Spinal cord (tissue), 10 donors: ENCODE measurements around the gene SLC17A2. TPM values are rescaled to one million over a fixed set of nuclear protein-coding genes. Genes with fewer than 3 reads are reported as not detected.

Experiments
- DNase-seq, 6 donors: peaks; one replicate each; pipeline versions ENCODE4 v3.0.0 to v3.0.0-alpha.2; 2013 to 2015; ENCODE audit warnings: low spot score in 6 of 6, low read depth in 4 of 6
- H3K27ac ChIP-seq: one replicate; pipeline ENCODE4 v1.5.1; 2013; ENCODE audit warnings: low read depth, low read length, control low read depth
- H3K27me3 ChIP-seq: one replicate; pipeline ENCODE4 v1.6.1; 2013; ENCODE audit warnings: low read length; ENCODE audit not compliant: control insufficient read depth, insufficient read depth
- H3K36me3 ChIP-seq: one replicate; pipeline ENCODE4 v1.6.1; 2013; ENCODE audit warnings: low read length; ENCODE audit not compliant: control insufficient read depth, insufficient read depth
- H3K4me1 ChIP-seq: one replicate; pipeline ENCODE4 v1.6.1; 2013; ENCODE audit warnings: low read length; ENCODE audit not compliant: control insufficient read depth, insufficient read depth
- H3K4me3 ChIP-seq: one replicate; pipeline ENCODE4 v1.5.1; 2013; ENCODE audit warnings: low read depth, low read length, control low read depth
- H3K9me3 ChIP-seq: one replicate; pipeline ENCODE4 v1.6.1; 2013; ENCODE audit warnings: low read length; ENCODE audit not compliant: control insufficient read depth, insufficient read depth
- WGBS: methylation state at CpG from one replicate; pipeline ENCODE4 v1.1.5; 2013; ENCODE audit warnings: missing lambda C conversion rate; ENCODE audit not compliant: insufficient coverage; 5-methylcytosine and 5-hydroxymethylcytosine counted together
- polyA plus RNA-seq, 2 donors: library from polyadenylated mRNA; unstranded; fragments of 120-200 nt; gene quantifications; one replicate each; pipeline ENCODE4 v1.2.1, GENCODE V29; 2013; ENCODE audit not compliant: insufficient read length in 2 of 2
- total RNA-seq, 2 donors: library from RNA; depleted of rRNA in 1 of 2; stranded (reverse); fragments of 120-200 nt in 1 of 2; fragments of >200 nt in 1 of 2; gene quantifications; one replicate each; pipeline versions ENCODE4 v1.2.3 to v1.2.4, GENCODE V29; 2013 to 2014
- donor health status: healthy.

Gene SLC17A2
- total and polyA plus RNA-seq, 4 donors: not detected

DNA sequence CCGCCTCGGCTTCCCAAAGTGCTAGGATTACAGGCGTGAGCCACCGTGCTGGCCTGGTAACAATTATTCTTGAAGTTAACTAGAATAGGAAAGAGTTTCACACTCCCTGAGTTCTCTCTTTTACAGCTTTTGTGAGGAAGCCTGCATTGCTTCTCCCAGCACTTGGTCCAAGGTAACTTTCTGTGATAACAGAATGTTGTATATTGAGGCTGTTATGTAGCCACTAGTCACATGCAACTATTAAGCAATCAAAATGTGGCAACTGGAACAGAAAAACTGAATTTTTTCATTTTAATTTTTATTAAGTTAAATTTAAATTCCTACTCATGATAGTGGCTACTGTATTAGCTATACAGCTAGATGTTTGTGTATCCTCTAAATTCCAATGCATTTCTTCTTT, 34.6 kb upstream of the SLC17A2 start:
- Histone ChIP-seq H3K9me3 (no peaks in the 10 kb centered on the region), H3K36me3 (no peaks in the 10 kb centered on the region), H3K4me3 (no peak overlapping the region), H3K27me3 (no peaks in the 10 kb centered on the region), H3K4me1 (no peaks in the 10 kb centered on the region), H3K27ac (no peak overlapping the region)
- no peak for DNase-seq
- 93% methylated on average over 3 of the region's 4 CpGs for WGBS

DNA sequence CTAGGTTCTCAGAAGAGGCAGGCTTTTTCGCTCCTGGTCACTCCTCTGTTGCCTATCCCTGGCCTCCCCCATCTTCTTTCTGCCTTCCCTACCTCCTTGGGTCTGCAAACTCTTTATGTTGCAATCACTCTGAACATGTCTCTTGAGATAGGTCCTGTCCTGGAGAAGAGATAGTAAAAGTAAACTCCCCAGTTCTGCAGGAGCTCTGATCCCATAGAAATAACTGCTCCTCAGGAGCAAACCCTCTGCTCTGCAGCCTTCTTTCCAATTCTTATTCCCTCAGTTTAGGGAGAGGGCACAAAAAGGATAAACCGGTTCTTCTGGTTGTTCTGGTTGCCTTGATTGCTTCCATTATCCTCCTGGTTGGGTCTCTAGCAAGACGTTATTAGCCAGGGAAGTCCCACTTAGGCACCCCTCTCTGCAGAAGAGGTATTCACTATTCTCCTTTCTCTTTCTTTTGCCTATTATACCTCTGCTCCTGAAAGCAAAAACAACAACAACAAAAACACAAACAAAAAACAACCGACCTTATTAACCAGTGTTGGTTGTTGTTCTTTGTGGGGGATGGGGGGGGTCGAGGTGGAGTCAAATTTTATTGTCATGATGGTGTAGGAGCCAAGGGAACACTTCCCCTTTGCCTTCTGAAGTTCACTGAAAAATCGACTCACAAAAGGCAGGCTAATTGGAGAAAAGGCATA, 33.1 kb upstream of the SLC17A2 start:
- no peak for DNase-seq
- no peaks in the 10 kb centered on the region for H3K27me3 ChIP-seq
- H3K4me3 ChIP-seq: peak overlapping the region; percentile 13
- no peaks in the 10 kb centered on the region for H3K4me1 ChIP-seq
- WGBS: 17% methylated on average over 3 of the region's 6 CpGs
- H3K27ac ChIP-seq: peak overlapping the region; percentile 25
- H3K9me3 ChIP-seq: no peaks in the 10 kb centered on the region
- H3K36me3 ChIP-seq: no peaks in the 10 kb centered on the region

DNA sequence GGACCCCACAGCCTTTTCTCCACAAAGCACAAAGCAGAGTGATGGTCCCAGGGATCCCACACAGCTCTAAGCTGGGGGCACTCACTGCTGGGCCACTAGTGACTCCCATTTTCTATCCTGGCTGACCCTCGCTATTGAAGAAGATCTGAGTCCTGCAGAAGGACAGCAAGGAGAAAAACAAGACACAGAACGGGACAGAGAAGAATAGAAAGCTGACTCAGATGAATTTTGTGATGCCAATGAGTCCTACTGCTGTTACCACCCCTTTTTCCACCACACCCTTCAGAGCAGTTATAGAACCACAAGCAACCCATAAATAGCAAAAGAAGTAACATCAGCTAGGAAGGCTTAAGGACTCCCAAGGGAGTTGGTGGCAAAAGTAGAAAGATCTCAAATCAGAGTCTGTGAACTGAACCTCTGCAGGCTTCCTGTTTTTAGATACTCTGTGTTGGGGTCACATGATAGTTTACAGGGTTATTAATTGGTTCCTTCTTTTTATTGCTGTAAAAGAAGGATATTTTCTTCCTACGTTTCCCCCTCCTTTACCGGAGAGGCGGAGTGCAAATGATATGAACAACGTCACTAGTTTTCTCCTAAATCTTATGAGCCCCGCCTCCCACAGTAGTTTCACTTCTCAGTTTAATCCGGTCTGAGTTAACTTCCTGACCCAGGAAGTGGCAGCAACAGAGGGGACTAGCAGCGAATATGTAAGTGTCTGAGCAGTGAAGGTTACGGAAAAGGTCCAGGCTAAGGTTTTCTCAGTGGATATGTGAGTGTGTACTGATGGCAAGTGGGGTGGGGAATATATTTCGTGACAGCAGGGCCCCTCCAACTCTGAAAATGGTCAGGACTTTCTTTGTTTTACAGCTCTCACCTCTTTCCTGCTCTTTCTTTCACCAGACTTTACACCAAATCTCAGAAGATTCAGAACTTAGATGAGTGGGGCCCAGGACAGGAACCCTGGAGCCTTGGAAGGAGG, 31.9 kb upstream of the SLC17A2 start, which contains the start of gene TRIM38:
TSS of gene TRIM38 (plus strand) at position 654 of the 979 bp plus-strand sequence. CDS start 3,721 bp downstream, outside the sequence.
- peak within 1 kb of the TSS; percentile 90 for H3K27ac ChIP-seq
- 75% methylated on average over 1 of the region's 11 CpGs for WGBS
- peak within 1 kb of the TSS; percentile 42 for H3K4me3 ChIP-seq
- H3K9me3 ChIP-seq: no peaks in the 10 kb centered on the region
- no peaks in the 10 kb centered on the region for H3K27me3 ChIP-seq
- no peaks in the 10 kb centered on the region for H3K4me1 ChIP-seq
- H3K36me3 ChIP-seq: no peaks in the 10 kb centered on the region
- DNase-seq: peak in 3 of 6 donors; percentile 7 to 66 (median 9)

DNA sequence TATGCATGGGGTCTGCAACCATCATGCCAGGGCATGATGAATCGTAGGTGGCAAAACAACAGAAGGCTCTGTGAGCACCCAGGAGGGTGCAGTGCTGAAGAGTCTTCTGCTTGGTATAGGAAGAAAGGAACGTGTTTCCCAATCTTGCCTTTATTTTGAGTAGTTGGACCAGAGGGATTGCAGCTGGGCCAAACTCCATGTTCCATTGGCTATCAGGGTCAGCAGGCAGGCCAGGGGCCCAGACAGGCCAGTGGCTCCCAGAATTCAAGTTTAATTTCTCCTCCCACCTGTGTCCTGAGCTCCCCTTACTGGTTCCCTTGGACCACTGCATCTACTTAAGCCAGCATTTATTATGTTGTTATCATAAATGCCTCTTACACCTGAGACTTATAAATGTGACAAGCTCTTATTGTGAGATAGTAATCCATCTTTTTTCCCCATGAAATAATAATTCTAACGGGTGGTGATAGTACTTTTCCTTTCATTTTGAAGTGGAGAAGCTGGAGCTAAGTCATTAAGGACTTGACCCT, 31.2 kb upstream of the SLC17A2 start:
- H3K27ac ChIP-seq: peak overlapping the region; percentile 90
- H3K4me1 ChIP-seq: no peaks in the 10 kb centered on the region
- H3K9me3 ChIP-seq: no peaks in the 10 kb centered on the region
- WGBS: 97% methylated on average over 2 of the region's 3 CpGs
- H3K27me3 ChIP-seq: no peaks in the 10 kb centered on the region
- H3K4me3 ChIP-seq: no peak overlapping the region
- no peaks in the 10 kb centered on the region for H3K36me3 ChIP-seq
- no peak for DNase-seq

DNA sequence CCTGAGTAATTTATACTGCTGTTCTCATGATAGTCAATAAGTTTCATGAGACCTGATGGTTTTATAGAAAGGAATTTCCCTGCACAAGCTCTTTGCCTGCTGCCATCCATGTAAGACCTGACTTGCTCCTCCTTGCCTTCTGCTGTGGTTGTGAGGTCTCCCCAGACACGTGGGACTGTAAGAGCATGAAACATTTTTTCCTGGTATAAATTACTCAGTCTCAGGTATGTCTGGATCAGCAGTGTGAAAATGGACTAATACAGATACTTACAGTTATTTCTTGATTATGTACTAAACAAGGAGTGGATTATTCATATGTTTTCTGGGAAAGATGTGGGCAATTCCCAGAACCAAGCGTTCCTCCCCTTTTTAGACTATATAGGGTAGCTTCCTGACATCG, 30.2 kb upstream of the SLC17A2 start:
- DNase-seq: no peak
- Histone ChIP-seq H3K4me1 (no peaks in the 10 kb centered on the region), H3K9me3 (no peaks in the 10 kb centered on the region), H3K27ac (no peak overlapping the region), H3K36me3 (no peaks in the 10 kb centered on the region), H3K4me3 (no peak overlapping the region), H3K27me3 (no peaks in the 10 kb centered on the region)
- no CpG with 5 or more reads among the region's 3 CpGs for WGBS

DNA sequence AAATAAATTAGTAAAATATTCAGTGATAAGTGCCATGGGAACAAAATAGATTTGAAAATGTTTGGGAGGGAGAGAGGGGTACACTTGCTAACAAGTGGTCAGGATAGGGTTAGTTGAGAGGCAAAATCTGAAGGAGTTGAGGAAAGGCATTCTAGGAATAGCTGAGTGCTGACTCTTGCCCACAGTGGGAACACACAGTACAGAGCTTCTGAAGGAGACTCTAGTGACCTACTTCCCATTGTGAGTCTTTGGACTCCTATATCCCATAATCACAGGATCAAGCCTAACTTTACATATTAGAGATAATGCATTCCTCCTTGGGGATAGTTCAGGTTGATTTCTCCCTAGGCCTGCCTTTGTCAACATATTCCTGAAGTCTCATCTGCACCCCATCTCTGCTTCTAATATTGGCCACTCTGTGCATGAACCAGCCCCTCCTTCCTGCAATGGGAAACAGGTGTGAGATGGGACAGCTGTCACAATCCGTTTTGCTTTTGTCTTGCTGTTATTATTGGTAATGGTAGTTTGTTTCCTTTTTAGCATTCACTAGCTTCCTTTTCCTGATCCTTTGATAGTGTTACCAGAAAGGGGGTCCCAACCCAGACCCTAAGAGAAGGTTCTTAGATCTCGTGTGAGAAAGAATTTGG, 29.5 kb upstream of the SLC17A2 start:
- 80% methylated on average over 1 of the region's 2 CpGs for WGBS
- no peak for DNase-seq
- Histone ChIP-seq H3K27ac (no peak overlapping the region), H3K27me3 (no peaks in the 10 kb centered on the region), H3K36me3 (no peaks in the 10 kb centered on the region), H3K4me3 (no peak overlapping the region), H3K4me1 (no peaks in the 10 kb centered on the region), H3K9me3 (no peaks in the 10 kb centered on the region)

DNA sequence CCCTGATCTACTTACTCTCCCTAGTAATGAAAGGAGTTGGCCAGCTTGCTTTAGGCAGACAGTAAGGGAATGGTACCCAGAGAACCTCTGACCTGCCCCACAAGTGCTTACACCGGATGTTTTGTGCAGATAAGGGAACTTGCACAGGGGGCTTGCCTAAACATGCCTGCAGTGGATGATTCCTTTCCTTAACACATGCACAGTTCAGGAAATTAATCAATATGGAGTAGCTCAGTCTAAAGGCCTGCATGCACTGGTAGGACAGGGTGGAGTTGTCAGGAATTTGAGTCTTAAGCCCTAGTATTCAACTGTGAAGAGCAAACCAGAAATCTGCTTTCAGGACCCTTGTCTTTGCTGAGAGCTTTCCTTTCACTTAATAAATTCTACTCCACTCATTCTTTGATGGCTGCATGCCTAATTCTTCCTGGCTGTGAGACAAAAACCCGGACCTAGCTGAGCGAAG, 28.2 kb upstream of the SLC17A2 start:
- Histone ChIP-seq H3K27ac (no peak overlapping the region), H3K36me3 (no peaks in the 10 kb centered on the region), H3K27me3 (no peaks in the 10 kb centered on the region), H3K4me1 (no peaks in the 10 kb centered on the region), H3K9me3 (no peaks in the 10 kb centered on the region), H3K4me3 (no peak overlapping the region)
- DNase-seq: no peak
- WGBS: 91% methylated on average over 1 of the region's 3 CpGs

GRCh38 chr6:25956226-25956625, 25.7 kb upstream of the SLC17A2 start:
- WGBS: 87% methylated on average over 2 of the region's 3 CpGs
- Histone ChIP-seq H3K9me3 (no peaks in the 10 kb centered on the region), H3K27me3 (no peaks in the 10 kb centered on the region), H3K4me1 (no peaks in the 10 kb centered on the region), H3K4me3 (no peak overlapping the region), H3K36me3 (no peaks in the 10 kb centered on the region), H3K27ac (no peak overlapping the region)
- no peak for DNase-seq

DNA sequence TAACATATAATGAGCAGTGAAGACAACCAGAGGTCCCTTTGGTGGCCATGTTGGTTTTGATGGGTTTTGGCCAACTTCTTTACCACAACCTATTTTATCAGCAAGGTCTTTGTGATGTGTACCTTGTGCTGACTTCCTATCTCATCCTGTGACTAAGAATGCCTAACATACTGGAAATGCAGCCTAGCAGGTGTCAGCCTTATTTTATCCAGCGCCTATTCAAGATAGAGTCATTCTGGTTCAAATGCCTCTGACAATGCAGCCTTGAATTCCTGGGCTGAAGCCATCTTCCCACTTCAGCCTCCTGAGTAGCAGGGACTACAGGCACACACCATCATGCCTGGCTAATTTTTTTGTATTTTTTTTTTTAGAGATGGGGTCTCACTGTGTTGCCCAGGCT, 24.3 kb upstream of the SLC17A2 start:
- no peaks in the 10 kb centered on the region for H3K4me1 ChIP-seq
- no peak overlapping the region for H3K4me3 ChIP-seq
- H3K27ac ChIP-seq: no peak overlapping the region
- no peak for DNase-seq
- H3K9me3 ChIP-seq: no peaks in the 10 kb centered on the region
- no CpG with 5 or more reads among the region's 1 CpG for WGBS
- no peaks in the 10 kb centered on the region for H3K27me3 ChIP-seq
- no peaks in the 10 kb centered on the region for H3K36me3 ChIP-seq
